Ovary (tissue), 9 donors: ENCODE data around the gene LIN7B. TPM values are rescaled to one million over a fixed set of nuclear protein-coding genes. Genes with fewer than 3 reads are reported as not detected.
"Not testable (repeated sequence)": the region's sequence is repeated elsewhere in the genome, so short reads cannot be mapped to it uniquely, and the experiment has no call there.

Experiments
- DNase-seq, 5 donors: peaks; one replicate each; pipeline ENCODE4 v3.0.0-alpha.2; 2019 to 2020
- H3K27ac ChIP-seq, 2 donors: fragments of 200-600 bp; one replicate each; pipeline versions ENCODE4 v1.5.1 to v1.8.0; 2019 to 2022
- H3K27me3 ChIP-seq: fragments of 200-600 bp; one replicate; pipeline ENCODE4 v1.8.0; 2022
- H3K36me3 ChIP-seq: fragments of 200-600 bp; sonication (generic); one replicate; pipeline ENCODE4 v1.5.1; 2019
- H3K4me1 ChIP-seq: one replicate; pipeline ENCODE4 v1.8.1; 2013; ENCODE audit warnings: mild to moderate bottlenecking, moderate library complexity; ENCODE audit not compliant: insufficient read depth
- H3K4me3 ChIP-seq: fragments of 200-600 bp; sonication (generic); one replicate; pipeline ENCODE4 v1.5.1; 2017
- H3K9me3 ChIP-seq, 2 donors: fragments of 200-600 bp in 1 of 2; sonication (generic) in 1 of 2; one replicate each; pipeline versions ENCODE4 v1.5.1 to v1.8.1; 2013 to 2019; ENCODE audit warnings: mild to moderate bottlenecking in 1 of 2, moderate library complexity in 1 of 2
- EP300 ChIP-seq: sonication (generic); formaldehyde crosslinking; IDR thresholded peaks from one replicate; pipeline ENCODE4 v1.6.1; 2017; ENCODE audit warnings: antibody characterized with exemption
- POLR2A ChIP-seq: fragments of 450-650 bp; IDR thresholded peaks from one replicate; pipeline ENCODE4 v1.6.1; 2017; ENCODE audit warnings: antibody characterized with exemption, mild to moderate bottlenecking, moderate library complexity
- WGBS, 3 donors: extraction: QIAGEN DNeasy Blood & Tissue Kit in 1 of 3; methylation state at CpG; one replicate each; pipeline versions ENCODE4 v1.1.5 to v1.1.7; 2013 to 2017; 5-methylcytosine and 5-hydroxymethylcytosine counted together
- intact Hi-C, 4 donors: fragments of 100-400 bp; cut with DNase I; formaldehyde crosslinking; loops; one replicate each; pipeline versions ENCODE4 v1.11.0 to v1.15.1; 2022 to 2023
- polyA plus RNA-seq, 2 donors: library from polyadenylated mRNA; stranded (reverse); fragments of 200-250 nt in 1 of 2; fragments of 350-450 nt in 1 of 2; fragmentation: Illumina TruSeq in 1 of 2; extraction: RNeasy Lipid Tissue Mini Kit (QIAGEN cat#74804) in 1 of 2; gene quantifications; one replicate each; pipeline ENCODE4 v1.2.3, GENCODE V29; 2013 to 2014
- total RNA-seq, 7 donors: library from RNA; depleted of rRNA in 2 of 7; stranded (reverse); fragments of >200 nt in 2 of 7; fragmentation: NEBNext Ultra II Directional in 3 of 7; extraction: Animal tissue kit (Norgen Biotek cat#: 25700) in 3 of 7; gene quantifications; one replicate each; pipeline versions ENCODE4 v1.1.0 to v1.2.4, GENCODE V29; 2016 to 2023
- TF ChIP-seq, protein P1 (sequence below), 3 donors: fragments of 450-650 bp in 2 of 3; fragments of 200-600 bp in 1 of 3; IDR thresholded peaks; one replicate each; pipeline versions ENCODE4 v1.5.1 to v1.8.0; 2016 to 2022; ENCODE audit warnings: antibody characterized with exemption in 3 of 3, mild to moderate bottlenecking in 1 of 3
- donor health status: DM: no; HTN: no; CAD: no; lungs with moderate emphysema.
- donor health status: DM: no; HTN: no; CAD: no.
- donor health status: Bipolar disorder and iron deficiency.
- donor health status: DM: yes; HTN: yes; CAD: no.
- donor health status: DM: no; HTN: no; CAD: no.
- donor health status: DM: yes; HTN: yes; CAD: no.

LIN7B gene
- total and polyA plus RNA-seq, 9 donors, result 0.82 to 9.8 (median 8.5) TPM

DNA sequence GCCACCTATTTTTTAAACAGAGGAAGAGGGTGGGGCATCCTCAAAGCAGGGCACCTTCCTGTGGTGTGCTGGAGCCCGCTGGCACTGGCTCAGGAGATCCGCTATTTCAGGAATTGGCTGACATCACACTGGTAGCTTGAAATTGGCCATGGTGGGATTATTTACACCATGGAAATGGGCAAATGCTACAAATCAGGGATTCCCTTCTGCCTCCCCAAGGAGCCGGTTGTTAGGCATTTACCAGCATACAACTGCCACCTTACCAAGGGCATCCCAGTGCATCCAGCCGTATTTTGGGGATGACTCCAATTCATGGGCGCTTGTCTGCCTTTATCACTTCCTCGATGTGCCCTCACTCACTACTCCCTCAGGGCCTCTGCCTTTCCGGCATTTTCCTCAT is 26.8 kb downstream of the LIN7B start:
- no peaks in the 10 kb centered on the region for H3K27me3 ChIP-seq
- no peak overlapping the region for H3K4me3 ChIP-seq
- H3K4me1 ChIP-seq, result no peaks in the 10 kb centered on the region
- no peak overlapping the region for H3K27ac ChIP-seq
- 79 to 95% (median 89%) methylated on average over 7 of the region's 7 CpGs for WGBS, 3 donors
- no peaks in the 10 kb centered on the region for H3K36me3 ChIP-seq
- no peaks in the 10 kb centered on the region for H3K9me3 ChIP-seq
- intact Hi-C loops, result loop anchor here in 2 of 4 donors (10.0 kb wide), 1 partner anchor 46 kb away; no protein-coding TSS in a partner anchor
- DNase-seq, result no peak
- no peak for TF ChIP-seq POLR2A

DNA sequence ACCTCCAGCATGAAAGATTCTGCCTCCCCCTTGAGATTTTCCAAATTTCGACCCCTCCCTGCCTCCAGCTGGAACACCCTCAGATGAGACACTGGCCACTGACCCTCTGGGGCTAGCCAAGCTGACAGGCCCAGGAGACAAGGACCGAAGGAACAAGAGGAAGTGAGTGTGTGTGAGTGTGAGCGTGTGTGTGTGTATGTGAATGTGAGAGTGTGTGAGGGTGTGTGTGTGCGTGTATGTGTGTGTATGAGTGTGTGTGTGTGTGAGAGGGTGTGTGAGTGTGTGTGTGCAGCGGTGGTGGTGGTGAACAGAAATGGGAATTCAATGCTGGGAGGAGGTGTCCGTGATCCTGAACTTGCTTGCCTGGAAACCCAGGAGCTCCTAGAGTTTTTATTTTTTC is 27.2 kb downstream of the LIN7B start:
- intact Hi-C loops, result loop anchor here in 2 of 4 donors (10.0 kb wide), 1 partner anchor 47 kb away; no protein-coding TSS in a partner anchor
- no peaks in the 10 kb centered on the region for H3K27me3 ChIP-seq
- no peaks in the 10 kb centered on the region for H3K9me3 ChIP-seq
- H3K4me3 ChIP-seq, result no peak overlapping the region
- no peak overlapping the region for H3K27ac ChIP-seq
- 83 to 92% (median 91%) methylated on average over 6 of the region's 6 CpGs for WGBS, 3 donors
- no peak for TF ChIP-seq EP300
- TF ChIP-seq, protein P1, sequence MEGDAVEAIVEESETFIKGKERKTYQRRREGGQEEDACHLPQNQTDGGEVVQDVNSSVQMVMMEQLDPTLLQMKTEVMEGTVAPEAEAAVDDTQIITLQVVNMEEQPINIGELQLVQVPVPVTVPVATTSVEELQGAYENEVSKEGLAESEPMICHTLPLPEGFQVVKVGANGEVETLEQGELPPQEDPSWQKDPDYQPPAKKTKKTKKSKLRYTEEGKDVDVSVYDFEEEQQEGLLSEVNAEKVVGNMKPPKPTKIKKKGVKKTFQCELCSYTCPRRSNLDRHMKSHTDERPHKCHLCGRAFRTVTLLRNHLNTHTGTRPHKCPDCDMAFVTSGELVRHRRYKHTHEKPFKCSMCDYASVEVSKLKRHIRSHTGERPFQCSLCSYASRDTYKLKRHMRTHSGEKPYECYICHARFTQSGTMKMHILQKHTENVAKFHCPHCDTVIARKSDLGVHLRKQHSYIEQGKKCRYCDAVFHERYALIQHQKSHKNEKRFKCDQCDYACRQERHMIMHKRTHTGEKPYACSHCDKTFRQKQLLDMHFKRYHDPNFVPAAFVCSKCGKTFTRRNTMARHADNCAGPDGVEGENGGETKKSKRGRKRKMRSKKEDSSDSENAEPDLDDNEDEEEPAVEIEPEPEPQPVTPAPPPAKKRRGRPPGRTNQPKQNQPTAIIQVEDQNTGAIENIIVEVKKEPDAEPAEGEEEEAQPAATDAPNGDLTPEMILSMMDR (IDR thresholded peaks at IDR 0.05), result no peak
- TF ChIP-seq POLR2A, result no peak
- no peaks in the 10 kb centered on the region for H3K4me1 ChIP-seq
- no peaks in the 10 kb centered on the region for H3K36me3 ChIP-seq
- no peak for DNase-seq

DNA sequence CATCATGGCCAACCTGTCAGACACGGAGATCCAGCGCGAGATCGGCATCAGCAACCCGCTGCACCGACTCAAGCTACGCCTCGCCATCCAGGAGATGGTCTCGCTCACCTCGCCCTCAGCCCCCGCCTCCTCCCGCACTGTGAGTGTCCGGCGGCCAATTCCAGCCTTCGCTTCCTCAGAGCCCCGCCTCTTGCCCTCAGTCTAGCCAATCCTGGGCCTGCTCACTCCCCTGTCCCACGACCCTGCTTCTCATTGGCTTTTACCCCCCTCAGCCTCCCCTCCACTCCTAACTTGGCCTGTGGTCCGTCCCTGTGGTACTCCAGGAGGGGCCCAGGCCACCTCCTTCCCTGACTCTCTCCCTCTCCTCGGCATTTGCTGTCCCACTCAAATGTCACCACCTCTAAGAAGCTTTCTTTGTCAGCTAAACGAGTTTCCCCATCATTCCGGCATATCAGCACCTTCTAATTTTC is 28.7 kb downstream of the LIN7B start:
- H3K27ac ChIP-seq, result no peak overlapping the region

DNA sequence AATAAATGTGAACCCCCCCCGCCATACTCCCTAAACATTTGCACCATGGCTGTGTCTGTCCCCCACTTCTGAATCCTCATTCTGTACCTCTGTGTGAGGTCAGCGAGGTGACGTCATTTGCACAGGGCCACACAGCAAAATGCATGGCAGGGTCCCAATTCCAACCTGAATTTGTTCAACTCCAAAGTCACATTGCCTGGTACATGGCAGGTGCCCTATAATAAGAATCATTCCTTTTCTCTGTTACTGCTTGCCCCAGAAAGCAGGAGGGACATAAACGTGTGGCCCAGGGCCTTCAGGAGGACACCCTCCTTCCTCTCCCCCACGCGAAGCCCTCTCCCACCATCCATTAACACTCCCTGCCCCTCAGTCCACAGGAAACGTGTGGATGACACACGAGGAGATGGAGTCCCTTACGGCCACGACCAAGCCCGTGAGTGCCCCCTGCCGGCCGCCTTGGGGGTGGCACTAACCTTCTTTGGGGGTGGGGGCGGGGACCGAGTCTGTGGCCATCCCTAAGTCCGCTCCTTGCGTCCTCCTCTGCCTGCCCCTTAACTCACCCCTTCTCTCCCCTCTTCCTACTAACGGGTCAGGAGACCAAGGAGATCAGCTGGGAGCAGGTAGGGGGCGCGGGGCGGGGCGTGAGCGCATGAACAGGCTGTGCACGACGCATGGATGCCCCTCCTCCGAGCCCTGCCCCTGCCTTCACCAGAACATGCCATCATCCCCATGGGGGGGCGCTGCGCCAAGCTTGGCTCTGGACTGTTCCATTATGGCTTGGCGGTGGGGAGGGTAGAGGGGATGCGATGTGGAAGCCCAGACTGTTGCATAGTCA is 31.6 kb downstream of the LIN7B start:
- Histone ChIP-seq H3K9me3 (no peaks in the 10 kb centered on the region), H3K27me3 (no peaks in the 10 kb centered on the region), H3K27ac (no peak overlapping the region), H3K36me3 (no peaks in the 10 kb centered on the region), H3K4me3 (no peak overlapping the region), H3K4me1 (peaks cover 4% of the 10 kb centered on the region)
- intact Hi-C loops, result loop anchor here in 3 of 4 donors (5.0 to 10.0 kb wide), 2 partner anchors 43 to 51 kb away; no protein-coding TSS in a partner anchor
- TF ChIP-seq POLR2A, result no peak
- TF ChIP-seq EP300, result no peak
- TF ChIP-seq, protein P1 (IDR thresholded peaks at IDR 0.05), result peak; percentile 40 to 54 (median 50)
- DNase-seq, result peak; percentile 46 to 84 (median 71)
- WGBS, 3 donors, result 7 to 10% (median 8%) methylated on average over 30 of the region's 30 CpGs

More for the DNA sequence above, 28.7 kb downstream of the LIN7B start:
- DNase-seq, result peak; percentile 39 to 79 (median 64)
- H3K27me3 ChIP-seq, result no peaks in the 10 kb centered on the region
- no peaks in the 10 kb centered on the region for H3K4me1 ChIP-seq
- H3K4me3 ChIP-seq, result no peak overlapping the region
- intact Hi-C loops, result loop anchor here in 2 of 4 donors (10.0 kb wide), 1 partner anchor 48 kb away; no protein-coding TSS in a partner anchor
- H3K9me3 ChIP-seq, result no peaks in the 10 kb centered on the region
- no peak for TF ChIP-seq EP300
- H3K36me3 ChIP-seq, result no peaks in the 10 kb centered on the region
- WGBS, 3 donors, result 2 to 3% (median 3%) methylated on average over 21 of the region's 21 CpGs

DNA sequence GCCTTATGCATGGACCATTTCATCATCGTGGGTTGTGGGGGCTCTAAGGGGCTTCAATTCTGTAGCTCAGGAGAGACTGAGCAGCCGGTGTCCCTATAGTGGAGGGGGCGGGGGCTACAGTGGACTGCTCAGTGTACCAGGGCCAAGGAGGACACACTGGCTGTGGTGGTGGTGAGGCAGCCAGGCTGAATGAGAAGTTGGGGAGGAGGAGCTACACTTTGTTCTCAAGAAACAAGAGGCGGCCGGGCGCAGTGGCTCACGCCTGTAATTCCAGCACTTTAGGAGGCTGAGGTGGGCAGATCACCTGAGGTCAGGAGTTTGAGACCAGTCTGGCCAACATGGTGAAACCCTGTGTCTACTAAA is 32.2 kb downstream of the LIN7B start:
- not testable (repeated sequence) for H3K4me3 ChIP-seq, DNase-seq
- intact Hi-C loops, result loop anchor here in 3 of 4 donors (5.0 to 10.0 kb wide), 2 partner anchors 44 to 52 kb away; no protein-coding TSS in a partner anchor

More for the DNA sequence above, 32.2 kb downstream of the LIN7B start:
- not testable (repeated sequence) for H3K9me3 ChIP-seq, H3K36me3 ChIP-seq, H3K27ac ChIP-seq, H3K27me3 ChIP-seq, H3K4me1 ChIP-seq
- 33 to 44% (median 41%) methylated on average over 7 of the region's 7 CpGs for WGBS, 3 donors
